Measurements from ENCODE around the gene PRKCH. TPM values are rescaled to one million over a fixed set of nuclear protein-coding genes. Genes with fewer than 3 reads are reported as not detected.

Gene PRKCH
- total and polyA plus RNA-seq, 2 of the 13 experiments (the other 11 are each of a cell fraction or from before 2014, with no cell fraction given), result 0.48 to 1.3 TPM

DNA sequence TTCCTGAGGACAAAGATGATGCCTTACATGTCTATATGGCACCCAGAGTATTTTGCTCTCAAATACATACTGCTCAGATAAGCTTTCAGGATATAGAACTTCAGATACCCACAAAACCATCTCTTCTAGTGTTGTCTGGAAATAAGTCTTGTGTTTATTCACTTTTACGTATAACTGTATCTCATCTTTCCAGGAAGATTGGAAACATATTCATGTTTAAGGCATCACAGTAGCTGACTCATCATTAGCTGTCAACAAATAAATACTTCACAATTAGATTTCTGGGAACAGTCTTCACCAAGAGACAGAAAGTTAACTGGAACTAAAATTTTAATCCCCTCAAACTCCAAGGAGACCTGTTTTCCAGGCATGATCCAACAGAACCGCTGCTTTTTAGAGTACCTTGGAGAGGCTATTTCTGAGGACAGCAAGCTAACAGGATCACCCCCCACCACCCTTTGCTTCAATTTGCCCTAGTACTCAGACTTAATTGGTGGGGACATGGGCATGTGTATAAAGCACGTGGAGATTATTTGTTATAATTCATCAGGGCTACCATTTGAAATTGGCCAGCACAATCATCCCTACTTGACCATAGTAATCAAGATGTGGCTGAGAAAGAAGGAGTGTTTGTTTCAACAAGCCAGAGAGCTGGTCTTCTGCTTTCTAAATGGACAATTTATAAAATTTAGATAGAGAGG, 244.6 kb downstream of the PRKCH start:
- H4K20me1 ChIP-seq (ENCODE audit: insufficient read depth, low read length), result no peaks in the 10 kb centered on the region
- H3K4me2 ChIP-seq (ENCODE audit: low read depth, low read length), result no peak overlapping the region
- TF ChIP-seq ZNF607 (CRISPR knock-in tag; IDR thresholded peaks at IDR 0.05; ENCODE audit: borderline replicate concordance) (no peak), MAFF (IDR thresholded peaks at IDR 0.05; ENCODE audit: low read depth, low read length) (peak; percentile 72), MAFK (conservative IDR thresholded peaks at IDR 0.05 in 1 of 2, IDR thresholded peaks at IDR 0.05 in 1 of 2; ENCODE audit: low read length in 2 of 2) (peak; percentile 62 to 76)
- ATAC-seq, result no peak
- H3K4me3 ChIP-seq (replicated peaks in 1 of 3; ENCODE audit: insufficient read depth in 1 of 3, low read depth in 2 of 3, low read length in 3 of 3), result no peak overlapping the region
- in situ Hi-C loops (cut with HindIII; ENCODE audit: extremely low pct_ligation_motif_present, low pct_unique_long_range_greater_than_20kb), result no loop called here
- peaks cover 95% of the 10 kb centered on the region for H3K4me1 ChIP-seq (ENCODE audit: insufficient read depth, low read length)
- WGBS (ENCODE audit: low lambda C conversion rate), result 93% methylated on average over 3 of the region's 3 CpGs
- FAIRE-seq, result no peak
- no peak overlapping the region for H3K27ac ChIP-seq (ENCODE audit: extremely low read length, insufficient read depth, low read length)
- BruUV-seq (replicated peaks), result no TSS peak
- intact Hi-C loops (cut with micrococcal nuclease; ENCODE audit: unreplicated experiment), result no loop called here
- no peaks in the 10 kb centered on the region for H3K27me3 ChIP-seq (ENCODE audit: control insufficient read depth in 1 of 2, insufficient read depth in 2 of 2, low read length in 2 of 2)
- H2AFZ ChIP-seq (ENCODE audit: low read length), result no peak overlapping the region
- H3K9me3 ChIP-seq (ENCODE audit: low read length), result no peaks in the 10 kb centered on the region
- no peak for DNase-seq (ENCODE audit: low spot score)
- no peak overlapping the region for H3K9ac ChIP-seq (ENCODE audit: insufficient read depth, low read depth, low read length)
- POLR2A ChIA-PET, result interaction anchor here (1.0 to 1.5 kb wide), 3 partner anchors 29 to 48 kb away, joined by 3 to 4 read pairs (median 3); no protein-coding TSS in a partner anchor
- H3K36me3 ChIP-seq (replicated peaks in 1 of 2; ENCODE audit: control insufficient read depth in 1 of 2, insufficient read depth in 2 of 2, low read length in 2 of 2), result no peaks in the 10 kb centered on the region
- CTCF ChIA-PET (ENCODE audit: low intra/inter-chr PET ratio, low total read pairs), result no interaction called here
- no peaks in the 10 kb centered on the region for H3K79me2 ChIP-seq (ENCODE audit: insufficient read depth, low read length)

DNA sequence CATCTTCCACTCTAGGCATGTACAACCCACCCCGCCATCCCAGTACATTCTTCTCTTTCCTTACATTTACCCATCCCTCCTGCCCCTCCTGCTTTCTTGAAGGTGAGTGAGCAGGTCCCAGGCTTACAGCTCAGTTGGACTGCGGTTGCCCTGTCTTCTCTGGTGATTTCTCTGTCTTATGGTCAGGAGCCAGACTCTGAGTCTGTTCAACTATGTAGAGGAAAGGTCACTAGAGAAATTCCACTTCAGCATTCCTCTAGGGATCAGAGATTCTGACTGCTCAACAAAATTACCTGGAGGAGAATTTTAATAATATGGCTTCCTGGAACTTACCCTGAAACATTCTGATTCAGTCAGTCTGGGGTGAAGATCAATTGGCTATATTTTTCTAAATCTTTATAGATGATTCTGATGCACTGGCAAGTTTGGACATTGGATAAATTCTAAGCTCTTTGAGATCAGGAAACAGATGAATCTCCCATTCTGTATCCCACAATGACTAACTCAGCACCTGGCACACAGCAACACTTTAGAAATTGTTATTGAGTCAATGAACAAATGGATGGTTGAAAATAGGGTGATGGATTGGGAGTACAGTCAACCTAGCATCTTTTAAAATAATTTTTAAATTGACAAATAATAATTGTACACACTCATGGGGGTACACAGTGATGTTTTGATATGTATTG, 245.3 kb downstream of the PRKCH start:
- Histone ChIP-seq H2AFZ (ENCODE audit: low read length) (no peak overlapping the region), H3K27ac (ENCODE audit: extremely low read length, insufficient read depth, low read length) (no peak overlapping the region), H3K4me1 (ENCODE audit: insufficient read depth, low read length) (peaks cover 89% of the 10 kb centered on the region), H3K27me3 (ENCODE audit: control insufficient read depth in 1 of 2, insufficient read depth in 2 of 2, low read length in 2 of 2) (no peaks in the 10 kb centered on the region), H3K4me3 (replicated peaks in 1 of 3; ENCODE audit: insufficient read depth in 1 of 3, low read depth in 2 of 3, low read length in 3 of 3) (no peak overlapping the region), H3K9me3 (ENCODE audit: low read length) (no peaks in the 10 kb centered on the region), H3K36me3 (replicated peaks in 1 of 2; ENCODE audit: control insufficient read depth in 1 of 2, insufficient read depth in 2 of 2, low read length in 2 of 2) (no peaks in the 10 kb centered on the region), H3K9ac (ENCODE audit: insufficient read depth, low read depth, low read length) (no peak overlapping the region), H3K79me2 (ENCODE audit: insufficient read depth, low read length) (no peaks in the 10 kb centered on the region), H3K4me2 (ENCODE audit: low read depth, low read length) (no peak overlapping the region), H4K20me1 (ENCODE audit: insufficient read depth, low read length) (no peaks in the 10 kb centered on the region)
- ATAC-seq (no peak), DNase-seq (ENCODE audit: low spot score) (no peak), FAIRE-seq (no peak)
- CTCF ChIA-PET (ENCODE audit: low intra/inter-chr PET ratio, low total read pairs), result no interaction called here
- POLR2A ChIA-PET, result interaction anchor here (0.8 to 1.5 kb wide), 6 partner anchors 8 to 49 kb away, joined by 3 to 5 read pairs (median 3); no protein-coding TSS in a partner anchor
- no TSS peak for BruUV-seq (replicated peaks)
- peak; percentile 24; the same call in 1 of the 2 replicates for TF ChIP-seq PPARG (CRISPR knock-in tag; conservative IDR thresholded peaks at IDR 0.05)
- no peak for TF ChIP-seq HHEX (CRISPR knock-in tag; IDR thresholded peaks at IDR 0.05)
- in situ Hi-C loops (cut with HindIII; ENCODE audit: extremely low pct_ligation_motif_present, low pct_unique_long_range_greater_than_20kb), result no loop called here
- intact Hi-C loops (cut with micrococcal nuclease; ENCODE audit: unreplicated experiment), result no loop called here
- 97% methylated on average over 2 of the region's 2 CpGs for WGBS (ENCODE audit: low lambda C conversion rate)
